AG08396 (cell line): ENCODE results near the gene AVPR2.

Source experiments
- DNase-seq: peaks from one replicate; pipeline ENCODE4 v3.0.0; 2012; ENCODE audit warnings: low spot score, mixed read lengths

The AVPR2 gene

GRCh38 chrX:153885968-153886903 lies 18.2 kb upstream of the AVPR2 start, which contains the start of gene L1CAM:
Gene L1CAM (minus strand): TSS chrX:153886173. CDS start chrX:153875836, 10,337 bp downstream.
- peak; percentile 52 for DNase-seq

GRCh38 chrX:153886915-153887314 lies 17.6 kb upstream of the AVPR2 start:
- DNase-seq = no peak

GRCh38 chrX:153887385-153887784 lies 17.1 kb upstream of the AVPR2 start:
- DNase-seq = no peak

GRCh38 chrX:153888344-153888743 lies 16.1 kb upstream of the AVPR2 start:
- DNase-seq = no peak

GRCh38 chrX:153889123-153889522 lies 15.3 kb upstream of the AVPR2 start:
- no peak for DNase-seq

- DNase-seq = no peak
Observed at GRCh38 chrX:153897899-153898298, 6.6 kb upstream of the AVPR2 start.

- peak; percentile 89 for DNase-seq
Observed at GRCh38 chrX:153900831-153901752, 3.4 kb upstream of the AVPR2 start.

- DNase-seq = no peak
Observed at GRCh38 chrX:153901753-153902140, 2.7 kb upstream of the AVPR2 start.

- no peak for DNase-seq
Observed at GRCh38 chrX:153902385-153902784, 2.1 kb upstream of the AVPR2 start.

GRCh38 chrX:153903238-153903980 lies 1.1 kb upstream of the AVPR2 start:
- DNase-seq = no peak

GRCh38 chrX:153905481-153906095 lies 1.1 kb downstream of the AVPR2 start:
- DNase-seq = no peak

GRCh38 chrX:153906126-153906917 lies 1.8 kb downstream of the AVPR2 start:
- DNase-seq = no peak

GRCh38 chrX:153907456-153907855 lies 3.0 kb downstream of the AVPR2 start:
- no peak for DNase-seq

GRCh38 chrX:153908219-153908860 lies 3.9 kb downstream of the AVPR2 start:
- DNase-seq = no peak

- no peak for DNase-seq
Observed at GRCh38 chrX:153909024-153909979, 4.8 kb downstream of the AVPR2 start.

- DNase-seq = no peak
Observed at GRCh38 chrX:153909980-153910360, 5.5 kb downstream of the AVPR2 start.

- no peak for DNase-seq
Observed at GRCh38 chrX:153910446-153910845, 6.0 kb downstream of the AVPR2 start.

GRCh38 chrX:153911798-153912197 lies 7.3 kb downstream of the AVPR2 start:
- no peak for DNase-seq

- no peak for DNase-seq
Observed at GRCh38 chrX:153913211-153913610, 8.7 kb downstream of the AVPR2 start.
